Left ventricle myocardium superior (tissue), 1 donor: Measurements from ENCODE around the gene FGF10. TPM values are rescaled to one million over a fixed set of nuclear protein-coding genes. Genes with fewer than 3 reads are reported as not detected.

Experiments
- ATAC-seq: fragments of 200-7000 bp; cut with Tn5 transposase; one replicate; pipeline ENCODE4 v1.9.1; 2020; ENCODE audit warnings: mild to moderate bottlenecking, moderate library complexity
- DNase-seq: peaks from one replicate; pipeline ENCODE4 v3.0.0-alpha.2; 2020
- intact Hi-C: fragments of 100-400 bp; cut with micrococcal nuclease; formaldehyde crosslinking; loops from one replicate; pipeline ENCODE4 v1.11.0; 2022
- total RNA-seq: library from RNA; stranded (reverse); fragmentation: NEBNext Ultra II Directional; extraction: Animal tissue kit (Norgen Biotek cat#: 25700); gene quantifications from one replicate; pipeline ENCODE4 v1.2.1, GENCODE V29; 2021
- donor health status: DM: no; HTN: yes; CAD: no; lungs with severe emphysema.

Gene FGF10
- total RNA-seq, 1 donor from 2014 or later = 0.59 TPM

DNA sequence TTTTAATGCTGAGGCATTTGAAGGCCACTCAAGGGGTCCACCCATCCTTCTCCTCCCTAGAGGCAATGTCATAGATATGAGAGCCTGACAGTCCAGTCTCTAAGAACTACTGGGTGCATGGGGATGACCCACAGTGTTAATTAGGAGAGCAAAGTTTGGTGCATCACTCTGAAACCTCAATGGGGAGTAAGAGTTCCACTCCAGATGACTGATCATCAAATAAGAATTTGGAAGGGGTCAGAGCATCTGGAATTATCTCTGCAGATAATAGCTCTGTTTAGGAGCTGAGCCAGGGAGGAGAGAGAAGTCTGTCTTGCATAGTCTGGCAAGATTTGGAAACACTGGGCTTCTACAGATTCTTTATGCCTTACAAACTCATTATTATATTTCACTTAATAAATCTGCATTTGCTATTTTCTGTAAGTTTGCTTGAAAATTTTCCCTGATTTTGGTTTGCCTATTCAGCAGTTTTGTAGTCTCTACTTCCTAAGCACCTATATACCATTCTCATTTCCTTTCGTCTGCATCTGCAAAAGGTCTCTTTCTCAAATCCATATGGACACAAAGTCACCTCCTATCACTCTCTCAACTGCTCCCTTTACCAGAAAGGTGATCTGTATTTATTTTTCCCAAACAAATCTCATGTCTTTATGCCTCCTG lies 27.7 kb downstream of the FGF10 start:
- intact Hi-C loops = no loop called here
- ATAC-seq = peak; percentile 40
- DNase-seq = no peak

GRCh38 chr5:44360919-44361318 lies 28.3 kb downstream of the FGF10 start:
- ATAC-seq (no peak), DNase-seq (no peak)
- intact Hi-C loops = no loop called here

- DNase-seq = no peak
- intact Hi-C loops = no loop called here
- ATAC-seq = no peak
Observed at GRCh38 chr5:44358421-44358820, 30.8 kb downstream of the FGF10 start.

GRCh38 chr5:44356231-44356630 lies 33.0 kb downstream of the FGF10 start:
- no peak for DNase-seq
- no peak for ATAC-seq
- intact Hi-C loops = no loop called here

GRCh38 chr5:44345871-44346270 lies 43.3 kb downstream of the FGF10 start:
- intact Hi-C loops = no loop called here
- DNase-seq = no peak
- no peak for ATAC-seq

DNA sequence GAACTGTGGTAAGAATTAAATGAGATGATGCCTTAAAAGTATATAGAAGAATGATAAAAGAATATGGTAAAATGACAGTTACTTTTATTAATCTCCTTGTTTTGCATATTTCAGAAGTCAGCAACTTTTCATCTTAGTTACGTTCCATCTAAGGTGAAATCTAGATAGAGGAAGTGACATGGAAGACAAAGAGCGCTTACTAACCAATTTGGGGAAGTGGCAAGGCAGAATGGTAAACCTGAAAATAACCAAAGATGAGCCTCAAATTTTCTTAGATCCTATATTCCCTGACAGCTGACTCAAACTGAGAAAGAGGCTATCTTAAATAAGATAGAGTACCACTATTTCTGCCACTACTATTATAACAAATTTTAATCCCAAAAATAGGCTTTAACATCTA lies 52.5 kb downstream of the FGF10 start:
- intact Hi-C loops = no loop called here
- no peak for DNase-seq

GRCh38 chr5:44334622-44335021 lies 54.6 kb downstream of the FGF10 start:
- intact Hi-C loops = loop anchor here (5.0 kb wide), 1 partner anchor 602 kb away; no protein-coding TSS in a partner anchor
- DNase-seq (no peak), ATAC-seq (no peak)

More for the DNA sequence above, 52.5 kb downstream of the FGF10 start:
- ATAC-seq = no peak

DNA sequence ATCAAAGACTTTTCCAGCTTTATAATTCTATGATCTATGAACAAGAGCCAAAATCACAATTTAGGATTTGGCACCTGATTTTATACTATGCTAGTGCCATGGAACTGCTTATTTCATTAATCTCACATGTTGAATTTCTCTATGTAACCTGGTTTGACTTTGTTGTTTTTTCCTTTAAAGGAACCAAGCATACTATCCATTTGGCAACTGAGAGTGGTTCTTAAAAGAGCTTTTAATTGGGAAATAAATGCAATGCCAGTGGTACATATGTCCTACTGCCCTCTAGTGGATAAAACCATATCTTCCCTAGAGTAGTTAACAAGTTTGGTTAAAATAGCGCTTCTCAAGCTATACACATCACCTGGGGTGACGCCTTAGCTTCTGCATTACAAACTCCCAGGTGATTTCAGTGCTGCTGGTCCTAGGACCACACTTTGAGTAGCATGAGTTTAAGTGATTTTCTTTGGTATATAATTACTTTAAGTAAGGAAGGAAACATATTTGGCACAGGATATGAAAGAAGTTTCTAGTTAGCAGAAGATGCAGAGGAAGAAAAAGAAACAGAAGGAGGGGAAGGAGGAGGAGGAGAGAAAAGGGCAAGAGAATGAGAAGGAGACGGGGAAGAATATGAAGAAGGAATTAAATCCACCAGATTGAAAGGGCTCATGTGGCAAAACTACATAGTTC lies 56.8 kb downstream of the FGF10 start:
- DNase-seq (no peak), ATAC-seq (peak; percentile 51)
- intact Hi-C loops = loop anchor here (5.0 kb wide), 1 partner anchor 600 kb away; no protein-coding TSS in a partner anchor

DNA sequence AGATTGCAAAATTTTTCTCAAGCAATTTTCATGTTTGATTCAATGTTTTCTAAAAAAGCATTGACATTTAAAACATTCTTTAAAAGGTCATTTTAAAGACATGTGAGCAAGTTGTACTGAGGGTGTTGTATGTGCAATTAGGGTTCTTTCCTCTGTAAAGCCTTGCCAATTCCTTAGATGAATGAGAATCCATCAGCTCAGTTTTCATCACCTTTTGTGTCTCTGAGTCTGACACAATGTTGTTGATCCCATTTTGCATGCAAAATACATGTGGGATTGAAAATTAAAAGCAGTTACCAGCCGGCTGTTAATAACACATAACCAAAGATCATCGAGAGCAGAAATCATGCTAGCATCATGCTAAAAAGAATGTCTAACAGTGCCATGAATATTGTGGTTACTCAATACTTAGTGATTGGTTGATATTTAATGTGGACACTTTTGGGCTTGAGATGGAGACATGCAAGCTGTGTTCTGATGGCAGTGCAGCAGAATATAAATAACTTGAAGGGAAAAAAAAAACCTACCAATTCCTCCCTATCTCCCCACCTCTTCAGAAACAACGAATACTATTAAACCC lies 57.7 kb downstream of the FGF10 start:
- intact Hi-C loops = loop anchor here (5.0 kb wide), 1 partner anchor 599 kb away; no protein-coding TSS in a partner anchor
- ATAC-seq (no peak), DNase-seq (no peak)

- ATAC-seq = no peak
- DNase-seq = no peak
- intact Hi-C loops = loop anchor here (5.0 kb wide), 1 partner anchor 597 kb away; no protein-coding TSS in a partner anchor
Observed at GRCh38 chr5:44329716-44330115, 59.5 kb downstream of the FGF10 start.

GRCh38 chr5:44321144-44321725 lies 68.0 kb downstream of the FGF10 start:
- ATAC-seq (no peak), DNase-seq (no peak)
- intact Hi-C loops = no loop called here

- intact Hi-C loops = no loop called here
- DNase-seq = no peak
- no peak for ATAC-seq
Observed at GRCh38 chr5:44320188-44320587, 69.0 kb downstream of the FGF10 start.

DNA sequence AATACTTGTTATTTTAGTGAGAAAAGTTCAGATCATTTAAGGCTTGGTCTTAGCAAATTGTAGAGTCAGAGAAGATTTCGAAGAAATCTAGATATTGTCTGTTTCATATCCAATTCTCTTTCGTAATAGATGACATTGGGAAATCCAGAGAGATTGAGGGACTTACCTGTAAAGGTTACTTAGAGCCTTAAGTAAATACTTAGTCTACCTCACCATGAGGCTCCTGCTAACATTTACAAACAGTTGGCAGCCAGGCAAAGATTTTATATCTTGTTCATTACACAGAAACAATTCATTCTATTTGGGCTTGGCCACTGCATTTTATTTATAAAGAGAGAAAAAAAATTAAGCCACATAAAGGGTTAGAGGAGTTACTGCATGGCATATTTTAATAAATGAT lies 70.3 kb downstream of the FGF10 start:
- intact Hi-C loops = no loop called here
- no peak for ATAC-seq
- DNase-seq = no peak

- DNase-seq (no peak), ATAC-seq (no peak)
- intact Hi-C loops = no loop called here
Observed at GRCh38 chr5:44312374-44312773, 76.8 kb downstream of the FGF10 start.

GRCh38 chr5:44300551-44300950 lies 88.7 kb downstream of the FGF10 start:
- intact Hi-C loops = no loop called here
- ATAC-seq = no peak
- no peak for DNase-seq

GRCh38 chr5:44299394-44299793 lies 89.8 kb downstream of the FGF10 start:
- no peak for ATAC-seq
- intact Hi-C loops = no loop called here
- no peak for DNase-seq

DNA sequence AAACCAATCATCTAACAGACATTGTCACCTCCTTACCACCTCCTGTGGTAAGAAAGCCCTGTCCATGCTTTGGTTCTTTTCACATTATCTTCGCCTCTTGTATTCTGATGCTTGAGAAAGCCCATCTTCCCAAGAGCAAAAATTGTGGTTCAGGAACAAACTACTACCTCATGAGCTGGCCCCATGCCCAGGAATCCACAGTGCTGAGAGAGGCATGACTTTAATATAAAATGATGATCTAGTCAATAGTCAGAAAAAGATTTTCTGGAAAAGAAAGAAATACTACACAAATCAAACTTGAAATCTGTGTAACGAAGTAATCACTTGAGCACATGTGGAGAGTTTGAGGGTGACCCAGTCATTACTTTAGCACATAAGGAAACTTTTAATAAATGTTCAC lies 94.7 kb downstream of the FGF10 start:
- intact Hi-C loops = no loop called here
- ATAC-seq (no peak), DNase-seq (peak; percentile 59)

DNA sequence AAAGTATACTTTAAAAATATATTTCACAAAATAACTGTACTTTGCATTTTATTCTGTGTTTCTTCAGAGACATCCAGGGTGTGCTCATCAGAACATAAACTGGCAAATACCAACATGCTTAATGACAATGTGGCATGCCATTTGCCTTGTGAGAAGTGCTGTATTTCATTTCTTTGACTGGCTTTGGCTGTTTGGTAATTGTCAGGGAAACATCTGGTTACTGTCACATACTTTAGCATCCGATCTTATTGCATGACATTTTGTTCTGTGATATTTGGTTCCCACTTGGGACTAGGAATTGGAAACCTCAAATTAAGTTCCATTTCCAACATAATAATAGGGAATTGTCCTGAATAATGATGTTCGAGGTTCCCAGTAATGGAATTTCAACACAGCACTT lies 96.5 kb downstream of the FGF10 start:
- intact Hi-C loops = no loop called here
- ATAC-seq (no peak), DNase-seq (no peak)

DNA sequence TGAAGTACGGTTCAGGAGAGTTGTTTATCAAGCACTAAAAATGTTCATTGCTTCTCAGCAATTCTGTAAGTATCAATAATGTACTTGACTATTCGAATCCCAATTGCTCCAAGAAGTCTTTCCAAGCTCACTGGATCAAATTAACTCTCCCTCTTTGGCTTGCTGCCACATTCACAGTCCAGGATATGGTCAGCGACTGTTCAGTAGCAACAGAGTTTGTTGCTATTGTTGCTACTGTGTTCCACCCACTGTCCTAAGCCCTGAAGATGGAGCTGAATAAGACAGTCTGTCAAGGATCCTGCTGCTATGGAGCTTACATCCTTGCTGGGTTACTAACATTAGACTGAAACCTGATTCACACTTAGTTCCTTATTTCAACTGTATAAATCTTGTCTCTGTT lies 110.8 kb downstream of the FGF10 start:
- intact Hi-C loops = no loop called here
- DNase-seq (no peak), ATAC-seq (no peak)

DNA sequence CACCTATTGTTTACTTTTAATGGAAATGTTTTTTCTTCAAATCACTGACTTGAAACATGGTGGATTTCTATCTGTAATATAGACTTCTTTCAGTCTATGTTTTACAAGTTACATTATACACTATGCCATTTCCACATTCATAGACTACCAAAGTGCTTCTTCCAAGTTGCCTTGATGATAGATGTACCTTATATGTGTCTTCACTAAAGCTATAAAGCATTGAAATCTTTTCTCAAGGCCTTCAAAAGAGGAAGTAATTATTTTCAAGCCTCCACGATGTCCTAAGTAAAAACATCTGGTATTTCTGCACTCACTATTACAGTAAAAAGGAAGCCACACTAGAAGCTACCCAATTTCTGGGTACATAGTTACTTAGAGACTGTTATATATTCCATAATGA lies 113.3 kb downstream of the FGF10 start:
- no peak for ATAC-seq
- intact Hi-C loops = no loop called here

More for the DNA sequence above, 113.3 kb downstream of the FGF10 start:
- no peak for DNase-seq
